HG02571 (cell line): ENCODE measurements around the gene RAET1G.
"Not testable (repeated sequence)": the region's sequence is repeated elsewhere in the genome, so short reads cannot be mapped to it uniquely, and the experiment has no call there.

Experiments used
- ATAC-seq: cut with Tn5 transposase; IDR thresholded peaks from one replicate; pipeline ENCODE4 v1.9.1; 2021; ENCODE audit warnings: mild to moderate bottlenecking, moderate library complexity; ENCODE audit not compliant: unreplicated experiment

RAET1G gene

GRCh38 chr6:149954328-149954983 lies 31.5 kb upstream of the RAET1G start:
- not testable (repeated sequence) for ATAC-seq

DNA sequence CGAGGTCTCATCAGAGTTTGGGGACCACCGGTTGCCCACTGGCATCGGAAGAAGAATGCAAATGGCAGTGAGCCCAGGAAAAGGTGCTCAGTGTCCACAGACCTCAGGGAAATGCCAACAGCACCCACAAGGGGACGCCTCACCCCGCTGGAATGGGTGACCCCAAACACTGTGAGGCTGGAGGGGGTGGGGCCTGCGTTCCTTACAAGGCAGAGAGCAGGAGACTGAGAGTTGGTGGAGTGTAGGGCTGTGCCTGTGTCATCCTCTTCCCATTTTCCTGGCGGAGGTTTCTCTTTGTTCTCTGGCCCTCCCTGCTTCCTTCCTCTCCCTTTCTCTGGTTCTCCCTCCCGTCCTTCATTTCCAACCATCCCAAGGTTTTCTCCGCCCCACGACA lies 31.0 kb upstream of the RAET1G start:
- not testable (repeated sequence) for ATAC-seq

DNA sequence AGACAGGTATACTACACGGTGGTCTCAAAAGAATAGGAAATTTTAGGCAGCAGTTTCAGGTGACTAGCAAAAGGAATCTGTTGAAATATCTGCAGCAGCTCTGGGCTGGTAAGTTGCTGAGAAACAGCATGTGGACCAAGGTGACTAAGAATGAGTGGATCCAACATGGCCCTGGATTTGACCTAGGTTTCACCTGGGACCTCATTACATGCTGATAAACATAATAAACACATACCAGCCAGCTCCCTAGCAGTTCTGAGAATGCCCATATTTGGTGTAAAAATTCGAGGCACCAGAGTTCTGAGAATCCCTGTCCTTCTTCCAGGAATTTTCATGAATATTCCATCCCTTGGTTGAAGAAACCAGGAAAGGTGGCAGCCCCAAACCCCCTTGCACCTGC lies 30.5 kb upstream of the RAET1G start:
- not testable (repeated sequence) for ATAC-seq

GRCh38 chr6:149951626-149952025 lies 28.7 kb upstream of the RAET1G start:
- no peak for ATAC-seq

DNA sequence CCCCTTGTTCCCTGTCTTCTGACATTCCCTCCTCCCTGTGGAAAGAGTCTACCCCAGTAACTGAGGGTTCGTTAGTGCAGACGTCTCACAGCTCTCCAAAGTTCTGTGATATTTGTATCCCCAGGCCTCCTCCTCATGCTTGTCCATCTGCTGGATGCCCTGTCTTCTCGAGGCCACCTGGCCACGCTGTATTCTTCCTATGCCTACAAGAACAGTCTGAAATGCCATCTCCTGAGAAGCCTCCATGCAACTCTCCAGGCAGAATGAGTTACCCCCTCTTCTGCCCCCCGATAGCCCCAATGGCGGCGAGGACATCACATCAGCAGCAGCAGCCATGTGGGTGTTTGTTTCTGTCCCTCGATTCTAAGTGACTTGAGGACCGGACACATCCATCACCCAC lies 28.2 kb upstream of the RAET1G start:
- ATAC-seq = no peak

GRCh38 chr6:149950423-149950822 lies 27.5 kb upstream of the RAET1G start:
- ATAC-seq = no peak

GRCh38 chr6:149948616-149949015 lies 25.7 kb upstream of the RAET1G start:
- ATAC-seq = no peak

- ATAC-seq = no peak
These were observed 25.1 kb upstream of the RAET1G start for GRCh38 chr6:149948011-149948410.

DNA sequence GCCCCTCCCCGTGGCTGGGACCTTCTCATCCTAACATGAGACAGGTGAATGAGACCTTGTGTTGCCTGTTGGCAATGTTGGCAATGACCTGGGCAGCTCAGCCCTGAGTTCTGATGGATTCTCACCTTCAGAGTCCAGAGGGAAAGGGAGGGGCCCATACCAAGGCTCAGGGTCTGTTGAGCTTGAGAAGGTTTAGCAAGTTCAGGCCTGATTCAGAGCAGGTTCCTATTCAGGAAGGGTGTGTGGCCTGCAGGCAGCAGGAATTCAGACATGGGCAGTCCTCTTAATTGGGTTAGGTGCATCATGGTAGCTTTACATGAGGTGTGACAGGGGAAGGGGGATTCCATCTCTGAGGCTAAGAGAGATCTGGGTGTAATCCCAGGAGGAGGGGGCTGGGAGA lies 24.6 kb upstream of the RAET1G start:
- not testable (repeated sequence) for ATAC-seq

GRCh38 chr6:149946631-149947030 lies 23.7 kb upstream of the RAET1G start:
- not testable (repeated sequence) for ATAC-seq

GRCh38 chr6:149945276-149945675 lies 22.4 kb upstream of the RAET1G start:
- not testable (repeated sequence) for ATAC-seq

DNA sequence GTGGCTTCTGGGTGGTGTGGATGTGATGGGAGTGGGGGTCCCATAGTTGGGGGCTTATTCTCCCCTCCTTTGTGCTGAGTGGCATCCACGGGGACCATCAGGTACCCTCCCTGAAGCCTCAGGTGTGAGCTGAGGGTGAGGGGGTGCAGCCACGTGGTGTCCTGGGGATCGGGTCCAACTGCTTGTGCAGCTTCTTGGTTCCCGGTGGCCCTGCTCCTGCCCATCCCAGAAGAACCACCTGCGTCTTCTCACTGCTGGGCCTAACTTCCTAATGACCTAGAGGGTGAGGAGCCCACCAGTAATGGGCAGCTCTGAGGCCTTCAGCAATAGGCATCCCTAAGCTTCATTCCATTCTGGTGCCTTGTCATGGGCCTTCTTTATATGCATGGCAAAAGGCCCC lies 20.4 kb upstream of the RAET1G start:
- not testable (repeated sequence) for ATAC-seq

- no peak for ATAC-seq
These were observed 19.5 kb upstream of the RAET1G start for GRCh38 chr6:149942461-149942829.

DNA sequence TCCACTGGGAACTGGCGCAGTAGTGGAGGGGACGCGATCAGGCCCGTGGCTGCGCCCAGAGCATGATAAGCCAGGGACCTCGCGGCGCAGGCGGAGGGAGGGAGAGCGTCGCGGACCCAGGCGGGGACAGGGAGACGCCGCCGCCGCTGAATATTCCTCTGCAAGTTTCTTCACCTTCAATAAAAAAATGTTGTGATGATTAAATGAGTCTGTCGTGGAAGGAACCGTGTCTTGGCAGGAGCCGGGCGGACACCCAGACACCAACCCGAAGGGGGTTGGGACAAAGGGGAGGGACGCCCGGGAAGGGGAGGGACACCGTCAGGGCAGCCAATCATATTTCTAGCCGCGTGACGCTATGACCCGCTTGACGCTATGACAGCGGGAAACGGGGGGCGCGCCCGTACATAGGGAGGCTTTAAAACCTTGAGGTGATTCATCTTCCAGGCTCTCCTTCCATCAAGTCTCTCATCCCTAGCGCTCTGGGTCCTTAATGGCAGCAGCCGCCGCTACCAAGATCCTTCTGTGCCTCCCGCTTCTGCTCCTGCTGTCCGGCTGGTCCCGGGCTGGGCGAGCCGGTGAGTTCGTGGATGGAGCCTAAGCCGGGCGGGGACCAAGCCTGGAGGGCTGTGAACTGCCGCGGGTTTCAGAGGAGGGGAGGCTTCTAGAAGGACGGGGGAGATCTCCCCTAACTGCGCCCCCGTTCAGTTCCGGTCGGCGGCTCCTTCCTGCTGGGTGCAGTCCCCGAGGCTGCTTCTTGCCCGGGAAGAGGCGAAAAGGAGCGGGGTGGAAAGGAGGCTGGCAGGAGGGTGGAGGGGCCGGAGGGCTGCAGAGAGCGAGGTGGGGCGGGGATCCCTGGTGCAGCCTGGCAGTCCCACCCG lies 18.9 kb upstream of the RAET1G start, which contains the start of gene ULBP2:
Gene ULBP2, plus strand, starts transcription at position 432 of the 878 bp plus-strand sequence. Its CDS starts 59 bp downstream, at position 491.
- ATAC-seq = no peak

DNA sequence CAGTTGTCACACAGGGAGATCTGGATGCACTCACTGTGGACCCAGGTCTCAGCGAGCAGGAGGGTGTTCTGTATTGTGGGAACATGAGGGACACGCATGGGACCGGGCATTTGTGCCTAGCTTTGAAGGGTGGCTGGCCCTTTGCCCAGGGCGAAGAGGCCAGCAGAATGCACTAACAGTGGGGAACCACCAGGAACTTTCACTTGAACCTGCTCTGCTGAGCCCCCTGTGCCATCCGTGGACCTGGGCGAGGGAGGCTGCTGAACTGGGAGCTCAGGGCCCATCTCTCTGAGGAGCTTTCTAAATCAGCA lies 17.7 kb upstream of the RAET1G start:
- no peak for ATAC-seq

DNA sequence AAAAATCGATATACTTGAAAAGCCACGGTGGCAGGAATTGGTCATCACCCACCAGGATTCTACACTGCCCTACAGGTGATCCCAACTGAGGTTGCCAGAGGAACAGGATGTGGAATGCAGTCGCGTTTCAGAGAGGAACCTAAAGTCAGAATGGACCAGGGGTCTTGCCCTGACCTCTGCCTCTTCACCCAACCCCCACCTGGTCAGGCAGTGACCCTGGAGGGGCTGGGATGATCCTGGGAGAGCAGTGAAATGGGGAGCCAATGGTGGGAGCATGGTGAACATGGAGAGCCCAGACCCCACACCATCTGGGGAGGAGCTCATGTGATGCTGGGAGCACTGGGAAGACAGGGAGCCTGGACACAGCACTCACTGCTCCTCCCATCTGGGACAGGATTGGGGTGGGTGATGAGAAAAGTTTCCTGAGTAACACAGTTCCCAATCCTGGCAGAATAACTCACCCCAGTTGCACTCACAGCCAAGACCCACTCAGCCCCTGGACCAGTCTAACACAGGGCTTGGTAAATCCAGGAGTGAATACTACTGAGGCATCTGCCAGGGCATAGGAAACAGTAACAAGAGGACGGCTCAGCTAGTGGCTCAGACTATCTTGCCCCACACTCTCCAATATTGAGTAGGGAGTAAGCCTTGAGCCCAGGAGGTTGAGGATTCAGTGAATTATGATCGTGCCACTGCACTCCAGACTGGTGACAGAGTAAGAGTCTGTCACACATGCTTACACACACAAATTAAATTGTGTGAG lies 17.2 kb upstream of the RAET1G start:
- no peak for ATAC-seq

GRCh38 chr6:149939356-149939648 lies 16.4 kb upstream of the RAET1G start:
- ATAC-seq = no peak

DNA sequence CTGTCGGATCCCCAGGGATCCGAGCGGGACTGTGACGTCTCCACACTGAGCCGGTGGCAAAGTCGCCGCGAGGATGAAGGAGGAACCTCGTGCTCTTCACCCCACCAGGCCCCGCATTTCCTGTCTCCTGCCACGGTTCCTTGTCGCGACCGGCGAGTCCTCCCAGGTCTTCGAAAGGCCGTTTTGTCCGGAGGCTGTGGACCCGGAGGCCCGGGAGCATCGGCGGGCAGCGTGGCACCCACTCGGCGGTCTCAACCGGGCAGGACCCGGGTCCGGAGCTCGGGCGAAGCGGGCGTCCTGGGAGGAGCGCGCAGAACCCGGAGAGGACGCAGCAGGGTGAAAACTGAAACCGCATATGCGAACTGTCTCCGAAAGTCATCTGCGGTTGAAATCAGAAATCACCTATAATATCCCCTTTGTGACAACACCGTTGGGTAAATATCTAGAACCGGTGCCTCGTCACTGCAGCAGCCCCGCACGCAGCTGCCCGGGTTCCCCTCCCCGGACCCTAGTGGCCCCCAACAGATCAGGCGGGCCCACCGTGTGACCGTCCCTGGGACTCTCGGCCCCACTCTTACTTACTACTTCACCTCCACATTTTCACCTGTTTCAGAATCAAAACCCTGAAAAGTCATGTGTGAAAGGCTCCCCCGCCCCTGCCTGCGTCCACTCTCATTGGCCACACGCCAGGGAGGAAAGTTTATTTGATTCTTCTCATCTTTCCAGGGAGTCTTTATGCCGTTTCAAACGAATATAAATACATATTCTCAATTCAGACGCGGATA lies 15.8 kb upstream of the RAET1G start:
- ATAC-seq = peak; percentile 71

DNA sequence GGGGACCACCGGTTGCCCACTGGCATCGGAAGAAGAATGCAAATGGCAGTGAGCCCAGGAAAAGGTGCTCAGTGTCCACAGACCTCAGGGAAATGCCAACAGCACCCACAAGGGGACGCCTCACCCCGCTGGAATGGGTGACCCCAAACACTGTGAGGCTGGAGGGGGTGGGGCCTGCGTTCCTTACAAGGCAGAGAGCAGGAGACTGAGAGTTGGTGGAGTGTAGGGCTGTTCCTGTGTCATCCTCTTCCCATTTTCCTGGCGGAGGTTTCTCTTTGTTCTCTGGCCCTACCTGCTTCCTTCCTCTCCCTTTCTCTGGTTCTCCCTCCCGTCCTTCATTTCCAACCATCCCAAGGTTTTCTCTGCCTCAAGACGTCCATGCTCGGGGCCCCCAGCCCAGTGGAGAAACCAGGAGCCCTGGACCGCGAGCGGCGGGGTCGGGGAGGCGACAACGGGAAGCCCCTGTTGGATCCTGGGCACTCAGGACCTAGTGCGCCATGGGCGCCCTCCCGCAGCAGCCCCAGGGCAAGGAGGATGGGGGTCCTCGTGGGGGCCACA lies 15.2 kb upstream of the RAET1G start:
- ATAC-seq = not testable (repeated sequence)

DNA sequence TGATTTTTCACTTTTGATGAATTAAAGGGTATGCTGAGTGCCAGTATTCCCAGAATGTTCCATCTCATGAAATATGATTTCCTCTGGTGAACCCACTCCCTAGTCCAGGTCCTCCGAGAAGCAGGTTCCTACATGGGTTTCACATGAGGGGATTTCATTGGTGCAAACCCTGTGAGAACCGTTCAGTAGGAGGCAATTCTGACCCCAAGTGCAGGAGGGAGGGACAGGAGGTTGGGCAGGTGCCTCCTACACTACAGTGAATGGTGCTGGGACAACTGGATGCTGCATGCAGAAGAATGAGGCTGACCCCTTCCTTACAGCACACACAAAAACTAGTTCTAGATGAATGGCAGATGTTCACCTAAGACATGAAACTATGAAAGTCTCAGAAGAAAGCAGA lies 13.8 kb upstream of the RAET1G start:
- ATAC-seq = no peak

GRCh38 chr6:149935668-149936067 lies 12.7 kb upstream of the RAET1G start:
- no peak for ATAC-seq
